Measurements from ENCODE around the gene PRDM16.

GRCh38 chr1:3238703-3239278 is 169.8 kb downstream of the PRDM16 start:
- TF ChIP-seq, protein P1, sequence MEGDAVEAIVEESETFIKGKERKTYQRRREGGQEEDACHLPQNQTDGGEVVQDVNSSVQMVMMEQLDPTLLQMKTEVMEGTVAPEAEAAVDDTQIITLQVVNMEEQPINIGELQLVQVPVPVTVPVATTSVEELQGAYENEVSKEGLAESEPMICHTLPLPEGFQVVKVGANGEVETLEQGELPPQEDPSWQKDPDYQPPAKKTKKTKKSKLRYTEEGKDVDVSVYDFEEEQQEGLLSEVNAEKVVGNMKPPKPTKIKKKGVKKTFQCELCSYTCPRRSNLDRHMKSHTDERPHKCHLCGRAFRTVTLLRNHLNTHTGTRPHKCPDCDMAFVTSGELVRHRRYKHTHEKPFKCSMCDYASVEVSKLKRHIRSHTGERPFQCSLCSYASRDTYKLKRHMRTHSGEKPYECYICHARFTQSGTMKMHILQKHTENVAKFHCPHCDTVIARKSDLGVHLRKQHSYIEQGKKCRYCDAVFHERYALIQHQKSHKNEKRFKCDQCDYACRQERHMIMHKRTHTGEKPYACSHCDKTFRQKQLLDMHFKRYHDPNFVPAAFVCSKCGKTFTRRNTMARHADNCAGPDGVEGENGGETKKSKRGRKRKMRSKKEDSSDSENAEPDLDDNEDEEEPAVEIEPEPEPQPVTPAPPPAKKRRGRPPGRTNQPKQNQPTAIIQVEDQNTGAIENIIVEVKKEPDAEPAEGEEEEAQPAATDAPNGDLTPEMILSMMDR (conservative IDR thresholded peaks at IDR 0.05) = no peak
- no peak for TF ChIP-seq ZFX (IDR thresholded peaks at IDR 0.05)

Measured in C4-2B (cell line).